ENCODE results near the gene PKDREJ.

The PKDREJ gene

DNA sequence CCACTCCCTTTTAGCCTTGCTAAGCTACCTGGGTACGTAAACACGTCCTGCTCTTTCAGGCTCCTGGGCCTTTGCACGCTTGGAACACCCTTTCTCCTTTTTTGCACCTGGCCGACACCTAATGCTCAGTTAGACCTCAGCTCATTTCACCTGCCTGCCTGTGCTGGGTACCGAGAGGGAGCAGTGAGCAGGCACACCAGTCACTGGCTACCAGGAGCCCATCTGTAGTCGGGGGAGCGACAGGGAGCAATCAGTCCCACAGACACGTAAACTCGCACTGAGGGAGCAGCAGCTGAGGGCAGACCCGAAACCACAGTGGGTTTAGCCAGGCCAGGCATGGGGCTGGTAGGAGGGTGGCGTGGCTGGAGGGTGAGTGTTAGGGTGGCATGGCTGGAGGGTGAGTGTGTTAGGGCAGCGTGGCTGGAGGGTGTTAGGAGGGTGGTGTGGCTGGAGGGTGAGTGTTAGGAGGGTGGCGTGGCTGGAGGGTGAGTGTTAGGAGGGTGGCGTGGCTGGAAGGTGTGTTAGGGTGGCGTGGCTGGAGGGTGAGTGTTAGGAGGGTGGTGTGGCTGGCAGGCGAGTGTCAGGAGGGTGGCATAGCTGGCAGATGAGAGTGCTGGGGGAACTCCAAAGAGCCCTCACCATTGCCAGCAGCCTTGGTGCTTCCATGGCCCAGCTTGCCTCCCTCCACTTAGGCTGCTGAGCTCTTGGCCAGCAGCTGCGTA is 27.1 kb upstream of the PKDREJ start:
- no peak for DNase-seq

DNA sequence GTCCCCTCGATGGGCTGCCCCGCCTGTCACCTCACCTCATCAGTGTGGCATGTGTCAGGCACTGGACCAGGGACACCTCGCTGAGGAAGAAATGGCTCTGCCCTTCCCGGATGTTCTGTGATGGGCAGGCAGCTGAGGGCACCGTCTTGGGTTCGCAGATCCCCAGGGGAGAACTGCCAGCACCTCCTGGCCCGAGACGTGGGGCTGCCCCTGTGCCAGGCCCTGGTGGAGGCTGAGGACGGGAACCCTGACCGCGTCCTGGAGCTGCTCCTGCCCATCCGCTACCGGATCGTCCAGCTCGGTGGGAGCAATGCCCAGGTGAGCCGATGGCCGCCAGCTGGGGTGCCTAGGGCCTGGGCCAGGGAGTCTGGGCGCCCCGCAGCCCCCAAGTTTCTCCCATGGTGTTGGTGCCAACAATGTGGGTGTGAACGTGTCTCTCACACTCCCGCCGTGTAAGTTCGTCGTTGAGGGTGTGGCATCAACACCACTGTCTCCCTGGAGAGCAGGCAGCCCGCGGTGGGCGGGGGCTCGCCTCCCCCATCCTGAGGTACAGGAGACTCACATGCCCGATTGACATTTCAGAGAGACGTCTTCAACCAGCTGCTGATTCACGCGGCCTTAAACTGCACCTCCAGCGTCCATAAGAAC is 26.2 kb upstream of the PKDREJ start:
- no peak for DNase-seq

DNA sequence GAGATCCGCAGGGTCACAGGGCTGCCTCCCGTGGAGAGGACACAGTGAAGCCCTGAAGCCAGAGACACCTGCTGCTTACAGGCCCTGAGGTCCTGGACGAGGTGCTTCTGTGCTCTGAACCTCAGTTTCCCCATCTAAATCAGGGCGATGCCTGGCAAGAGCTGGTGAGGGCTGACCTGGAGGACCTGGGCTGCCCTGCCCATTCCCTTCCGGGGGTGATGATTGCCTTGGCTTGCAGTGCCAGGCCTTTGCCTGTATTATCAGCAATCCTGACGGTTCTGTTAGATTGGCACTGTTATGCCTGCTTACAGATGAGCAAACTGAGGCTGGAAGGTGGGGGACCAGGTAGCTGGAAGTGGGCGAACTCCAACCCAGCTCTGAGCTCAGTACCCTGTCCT is 25.7 kb upstream of the PKDREJ start:
- DNase-seq, result no peak

DNA sequence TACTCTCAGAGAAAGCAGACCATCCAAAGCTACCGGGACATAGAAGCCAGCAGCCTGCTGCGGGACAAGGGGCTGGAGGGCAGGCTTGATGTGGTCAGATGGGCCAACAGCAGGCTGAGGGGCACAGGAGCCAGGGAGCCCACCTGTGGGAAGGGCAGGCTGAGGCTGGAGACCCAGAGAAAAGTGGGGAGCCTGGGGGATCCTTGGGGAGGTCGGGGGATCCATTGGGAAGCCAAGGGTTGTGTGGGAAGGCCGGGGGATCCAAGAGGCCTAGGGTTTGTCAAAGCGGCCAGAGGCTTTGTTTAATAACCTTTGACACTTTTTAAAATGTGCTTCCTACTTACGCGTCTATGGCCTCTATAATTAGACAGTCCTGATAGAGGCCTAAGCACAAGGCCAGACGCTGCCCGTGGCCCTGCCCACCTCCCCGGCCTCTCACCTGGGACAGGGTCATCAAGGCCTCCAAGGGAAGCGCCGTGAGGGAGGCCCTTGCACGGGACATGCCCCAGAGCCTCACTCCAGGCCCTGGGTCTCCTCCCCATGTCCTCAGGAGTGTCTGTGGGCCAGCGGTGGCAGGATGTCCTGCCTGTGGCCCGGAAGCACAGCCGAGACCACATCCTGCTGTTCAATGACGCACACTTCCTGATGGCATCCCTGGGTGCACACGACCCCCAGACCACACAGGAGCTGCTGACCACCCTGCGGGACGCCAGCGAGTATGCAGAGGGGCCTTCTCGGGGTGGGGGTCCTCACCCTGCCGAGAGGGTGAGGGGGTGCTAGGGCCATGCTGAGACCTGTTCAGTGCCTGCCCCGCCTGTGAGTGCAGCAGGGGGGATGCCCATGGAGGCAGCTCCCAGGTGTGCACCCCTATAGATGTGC is 25.0 kb upstream of the PKDREJ start:
- no peak for DNase-seq

DNA sequence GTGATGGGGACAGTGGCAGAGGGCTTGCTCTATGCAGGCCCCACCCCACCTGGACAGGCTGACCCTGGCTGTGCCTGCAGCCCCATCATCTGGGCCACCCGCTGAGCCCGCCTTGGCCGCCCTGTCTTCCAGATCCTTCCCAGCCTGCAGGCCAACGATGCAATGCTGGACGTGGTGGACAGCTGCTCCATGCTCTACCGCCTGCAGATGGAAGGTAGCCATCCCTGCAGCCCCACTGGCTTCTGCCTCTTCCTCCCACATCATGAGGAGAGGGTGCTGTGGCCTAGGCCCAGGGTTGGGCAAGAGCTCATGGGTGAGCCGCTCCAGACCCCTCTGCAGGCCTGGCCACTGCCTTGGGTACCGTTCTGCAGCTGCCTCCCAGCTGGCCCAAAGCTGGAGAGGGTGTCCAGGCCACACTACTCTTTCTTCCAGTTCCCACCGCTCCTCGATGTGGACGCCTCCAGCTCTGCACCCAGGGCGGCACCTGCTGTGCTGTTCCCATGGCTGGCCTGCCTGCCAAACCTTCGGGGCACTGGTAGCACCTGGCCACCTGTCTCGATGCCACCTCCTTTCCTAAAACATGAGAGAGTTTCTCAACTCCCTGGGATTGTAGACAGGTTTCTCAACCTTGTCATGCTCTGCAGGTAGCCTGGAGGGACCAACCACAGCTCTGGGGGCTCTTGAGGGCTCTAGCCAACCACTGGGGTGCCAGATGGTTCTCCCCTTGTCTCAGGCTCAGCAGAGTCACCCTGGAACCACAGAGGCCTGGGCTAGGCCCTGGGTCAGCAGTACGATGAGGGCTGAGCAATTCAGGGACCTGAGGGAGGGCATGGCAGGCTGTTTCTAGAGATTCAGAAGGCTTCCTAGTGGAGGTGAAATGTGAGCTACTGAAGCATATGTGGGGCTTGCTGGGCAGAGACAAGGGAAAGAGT is 24.1 kb upstream of the PKDREJ start:
- DNase-seq, result no peak

DNA sequence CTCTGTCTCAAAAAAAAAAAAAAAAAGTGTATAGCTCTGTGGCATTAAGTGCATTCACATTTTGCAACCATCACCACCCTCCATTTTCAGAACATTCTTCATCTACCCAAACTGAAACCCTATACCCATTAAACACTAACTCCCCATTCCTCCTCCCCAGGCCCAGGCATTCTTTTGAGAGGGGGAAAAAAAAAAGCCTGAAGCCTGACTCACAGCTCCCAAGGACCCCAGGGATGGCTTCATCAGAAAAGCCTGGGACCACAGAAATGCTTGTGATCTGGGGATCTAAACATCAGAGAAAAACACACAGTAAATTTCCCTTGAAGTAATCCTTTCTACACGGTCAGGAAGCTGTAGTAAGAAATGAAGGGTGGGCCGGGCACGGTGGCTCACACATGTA is 22.9 kb upstream of the PKDREJ start:
- no peak for DNase-seq

DNA sequence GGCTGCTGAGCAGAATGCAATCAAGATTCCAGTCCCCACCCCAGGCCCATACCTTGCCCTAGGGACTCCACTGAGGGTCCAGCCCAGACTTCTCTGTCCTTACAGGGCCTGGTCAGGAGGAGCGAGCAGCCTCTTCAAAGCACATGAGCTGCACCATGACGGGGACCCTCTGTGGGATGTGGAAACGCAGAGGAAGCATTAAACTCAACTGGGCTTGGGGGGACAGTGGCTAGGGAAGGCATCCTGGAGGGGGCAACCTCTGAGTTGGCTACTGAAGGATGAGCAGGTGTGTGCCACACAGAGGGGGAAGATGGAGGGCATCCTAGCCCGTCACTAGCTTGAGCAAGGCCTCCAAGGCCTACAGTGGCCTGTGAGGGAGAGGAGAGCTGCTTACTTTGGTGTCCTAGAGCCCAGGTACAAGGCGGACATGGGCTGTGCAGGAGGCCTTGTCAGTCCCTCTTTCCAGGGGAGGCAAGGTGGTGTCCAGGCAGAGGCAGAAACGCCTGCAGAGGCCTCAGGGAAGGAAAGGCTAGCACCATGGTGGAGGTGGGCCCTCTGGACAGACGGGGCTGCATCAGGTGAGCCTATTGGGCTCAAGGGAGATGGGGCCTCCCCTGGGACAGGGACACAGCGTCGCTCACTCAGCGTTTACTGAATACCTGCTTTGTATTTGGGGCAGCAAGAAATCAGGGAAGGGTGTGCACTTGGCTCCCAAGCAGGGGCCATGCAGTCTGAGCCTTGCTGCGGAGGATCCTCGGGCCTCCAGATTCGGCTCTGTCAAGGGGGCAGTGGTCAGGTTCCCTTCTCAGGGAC is 18.9 kb upstream of the PKDREJ start:
- no peak for DNase-seq

DNA sequence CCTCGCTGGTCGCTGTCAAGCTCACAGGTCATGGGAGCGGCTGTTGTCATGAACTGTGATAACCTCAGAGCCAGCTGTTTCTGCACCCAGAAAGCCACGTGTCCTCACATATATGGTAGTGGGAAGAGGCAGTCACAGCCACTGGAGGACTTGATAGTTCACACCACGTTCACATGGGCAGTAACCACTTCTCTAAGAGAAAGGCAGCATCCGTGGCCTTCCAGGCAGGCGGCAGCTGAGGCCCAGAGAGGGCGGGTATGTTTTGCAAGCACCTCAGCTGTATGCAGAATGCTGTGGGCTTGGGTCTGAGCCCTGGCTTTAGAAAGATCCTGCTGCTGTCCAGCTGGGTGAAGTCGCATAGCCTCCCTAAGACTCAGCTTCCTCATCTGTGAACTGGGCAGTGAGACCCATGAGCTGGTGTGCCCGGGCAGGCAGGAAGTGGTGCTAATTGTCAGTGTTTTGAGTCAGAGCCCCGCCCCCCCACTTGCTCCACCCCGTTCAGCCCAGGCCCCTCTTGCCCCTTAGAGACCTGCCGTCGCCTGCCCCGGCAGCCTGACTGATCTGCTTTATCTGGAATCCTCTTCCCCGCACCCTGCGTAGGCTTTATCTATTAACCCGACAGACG is 18.0 kb upstream of the PKDREJ start:
- no peak for DNase-seq

DNA sequence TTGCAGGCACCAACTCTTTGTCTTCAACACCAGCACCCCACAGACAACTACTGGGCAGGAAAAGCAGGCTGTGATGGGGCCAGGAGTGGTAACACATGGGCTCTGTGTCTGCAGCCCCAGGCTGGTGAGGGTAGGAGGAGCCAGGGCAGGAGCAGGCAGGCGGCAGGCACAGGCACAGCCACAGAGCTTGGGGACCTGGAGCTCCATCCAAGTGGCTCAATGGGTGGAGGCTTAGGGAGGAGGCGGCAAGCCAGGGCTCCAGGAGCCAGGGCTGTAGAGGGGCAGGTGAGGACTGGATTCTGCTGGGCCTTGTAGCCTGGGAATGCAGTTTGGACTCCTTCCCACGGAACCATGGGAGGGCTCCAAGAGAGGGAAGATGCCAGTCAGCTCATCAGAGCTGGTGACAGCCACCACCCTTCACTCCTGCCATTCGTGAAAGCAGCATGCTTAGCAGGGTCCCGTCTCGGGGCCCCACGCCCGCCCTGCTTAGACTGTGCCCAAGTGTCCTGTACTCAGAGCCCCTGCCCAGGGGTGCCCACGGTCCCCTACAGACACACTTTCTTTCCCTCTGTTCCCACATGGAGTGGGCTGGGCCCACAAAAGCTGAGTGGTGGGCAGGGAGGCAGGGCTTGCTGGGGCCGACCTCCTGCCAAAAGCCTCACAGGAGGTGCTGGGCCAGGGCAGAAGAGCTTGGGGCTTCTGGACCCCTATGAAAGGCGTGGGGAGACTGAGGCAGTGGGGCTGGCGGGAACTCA is 17.1 kb upstream of the PKDREJ start:
- no peak for DNase-seq

DNA sequence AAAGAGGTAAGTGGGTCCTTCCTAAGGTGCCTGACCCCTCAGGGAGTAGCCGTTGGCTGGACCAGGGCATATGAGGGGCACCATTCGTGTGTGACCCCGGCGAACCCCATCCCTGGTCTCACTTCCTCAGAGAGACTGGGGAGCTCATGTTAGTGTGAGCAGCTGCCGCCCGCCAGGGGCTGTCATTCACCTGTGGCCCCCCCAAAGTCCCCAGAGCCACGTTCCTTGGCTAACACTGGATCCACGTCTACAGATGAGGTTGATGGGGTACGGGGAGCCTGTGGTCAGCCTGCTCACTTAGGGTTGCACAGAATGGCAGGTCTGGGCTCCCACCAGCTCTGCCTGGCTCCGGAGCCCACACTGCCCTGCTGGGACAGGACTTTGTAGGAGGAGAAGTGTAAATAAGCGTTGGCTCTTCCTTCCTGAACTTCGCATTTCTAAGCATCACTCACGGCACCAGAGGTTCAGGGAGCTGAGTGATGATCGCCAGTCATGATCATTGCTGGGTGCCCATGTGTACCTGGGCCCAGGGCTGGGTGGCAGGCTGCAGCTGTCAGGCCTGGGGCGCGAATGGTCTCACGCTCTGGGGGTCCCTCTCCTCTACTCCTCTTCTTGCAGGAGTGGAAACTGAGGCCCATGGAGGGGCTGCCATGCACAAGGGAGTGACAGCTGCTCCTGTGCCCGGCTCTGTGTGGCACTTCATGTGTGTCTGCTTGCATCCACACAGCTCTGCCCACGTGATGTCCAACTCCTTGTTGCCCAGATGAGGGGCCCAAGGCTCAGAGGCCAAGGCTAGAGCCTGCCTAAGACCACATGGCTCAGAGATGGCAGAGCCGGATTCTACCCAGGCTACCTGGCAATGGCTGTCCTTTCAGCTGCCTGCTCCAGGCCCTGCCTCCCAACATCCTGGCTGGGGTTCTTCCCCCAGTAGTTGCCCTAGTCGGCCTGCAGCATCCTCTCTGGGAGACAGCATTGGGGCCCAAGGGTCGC is 15.8 kb upstream of the PKDREJ start:
- no peak for DNase-seq

DNA sequence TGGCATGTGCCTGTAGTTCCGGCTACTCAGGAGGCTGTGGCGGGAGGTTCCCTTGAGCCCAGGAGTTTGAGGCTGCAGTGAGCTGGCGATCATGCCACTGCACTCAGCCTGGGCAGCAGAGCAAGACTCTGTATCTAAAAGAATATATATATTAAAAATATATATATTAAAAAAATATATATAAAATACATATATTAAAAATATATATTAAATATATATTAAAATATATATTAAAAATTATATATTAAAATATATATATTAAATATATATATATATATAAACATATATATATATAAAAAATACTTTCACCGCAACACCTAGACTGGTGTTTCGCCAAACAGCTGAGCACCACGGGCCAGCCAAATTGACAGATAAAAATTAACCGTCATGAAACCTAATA is 13.4 kb upstream of the PKDREJ start:
- no peak for DNase-seq

DNA sequence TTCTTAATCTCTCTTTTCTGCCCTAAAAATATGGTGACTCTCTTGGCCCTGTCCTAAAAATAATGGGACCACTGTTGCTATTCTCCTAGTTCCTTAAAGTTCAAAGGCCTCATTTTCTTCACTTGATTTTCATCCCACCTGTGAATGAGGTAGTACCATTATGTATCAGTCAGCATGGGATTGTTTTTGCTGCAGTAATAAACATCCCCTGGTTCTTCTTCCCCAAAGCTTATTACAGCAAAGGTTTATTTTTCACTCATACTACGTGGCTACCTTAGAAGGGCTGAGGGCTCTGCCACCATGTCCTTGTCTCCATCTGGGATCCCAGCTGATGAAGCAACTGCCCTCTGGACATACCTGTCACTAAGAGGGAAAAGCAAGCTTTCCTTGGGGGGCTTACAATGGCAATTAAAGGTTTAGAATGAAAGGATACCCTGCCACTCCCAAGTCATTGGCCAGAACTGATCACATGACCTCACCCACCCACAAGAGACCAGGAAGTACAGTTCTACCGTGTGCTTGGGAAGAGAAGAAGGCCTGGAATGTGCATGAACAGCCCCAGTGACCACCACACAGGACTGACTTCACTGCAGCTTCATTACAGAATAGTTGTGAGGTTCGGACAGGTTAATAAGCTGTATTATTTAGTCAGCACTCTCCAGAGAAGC is 12.4 kb upstream of the PKDREJ start:
- no peak for DNase-seq

DNA sequence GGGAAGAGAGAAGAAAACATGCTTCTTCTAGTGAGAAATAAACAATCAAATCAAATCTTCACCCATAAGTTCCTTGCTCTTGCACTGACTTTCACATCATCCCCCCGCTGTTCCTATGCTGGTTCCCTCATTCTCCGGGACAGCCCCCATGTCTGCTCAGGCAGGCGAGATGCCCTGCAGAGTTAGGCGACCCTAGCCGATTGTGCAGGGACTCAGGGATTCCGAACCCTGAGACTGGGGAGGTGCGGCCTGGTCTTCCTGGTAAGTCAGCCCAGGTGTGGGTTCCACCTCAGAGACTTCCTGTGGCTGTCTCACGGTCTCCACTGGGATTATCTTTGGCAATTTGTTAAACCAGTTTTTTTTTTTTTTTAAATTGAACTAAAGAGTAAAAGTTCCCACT is 11.2 kb upstream of the PKDREJ start:
- no peak for DNase-seq

DNA sequence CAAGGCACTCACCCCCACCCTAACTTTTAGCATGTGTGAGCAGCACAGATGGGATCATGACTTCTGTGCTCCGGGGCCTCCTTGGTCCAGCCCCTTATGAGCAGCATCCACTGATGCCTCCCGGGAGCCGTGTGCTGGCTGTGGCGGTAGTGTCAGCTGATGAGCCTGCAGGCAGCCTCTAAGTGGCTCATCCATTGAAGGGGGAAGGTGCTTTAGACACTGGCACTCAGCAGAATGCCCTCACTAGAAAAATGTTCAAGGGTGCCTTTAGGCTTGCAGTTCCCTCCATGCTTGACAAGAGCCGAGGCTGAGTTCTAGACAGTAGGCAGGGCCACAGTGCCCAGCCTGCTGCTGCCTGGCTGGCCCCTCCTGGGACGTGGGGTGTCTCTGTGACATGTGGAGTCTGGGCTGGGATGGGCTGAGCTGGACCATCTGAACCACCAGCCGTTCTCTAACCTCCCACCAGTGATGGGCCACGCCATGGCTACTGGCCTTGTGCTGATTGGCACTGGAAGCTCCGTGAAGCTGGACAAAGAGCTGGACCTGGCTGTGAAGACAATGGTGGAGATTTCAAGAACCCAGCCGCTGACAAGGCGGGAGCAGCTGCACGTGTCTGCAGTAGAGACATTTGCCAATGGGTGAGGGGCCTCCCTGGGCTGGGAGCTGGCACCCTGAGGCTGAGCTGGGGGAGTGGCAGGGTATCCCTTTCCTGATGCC is 10.4 kb upstream of the PKDREJ start:
- DNase-seq, result no peak

DNA sequence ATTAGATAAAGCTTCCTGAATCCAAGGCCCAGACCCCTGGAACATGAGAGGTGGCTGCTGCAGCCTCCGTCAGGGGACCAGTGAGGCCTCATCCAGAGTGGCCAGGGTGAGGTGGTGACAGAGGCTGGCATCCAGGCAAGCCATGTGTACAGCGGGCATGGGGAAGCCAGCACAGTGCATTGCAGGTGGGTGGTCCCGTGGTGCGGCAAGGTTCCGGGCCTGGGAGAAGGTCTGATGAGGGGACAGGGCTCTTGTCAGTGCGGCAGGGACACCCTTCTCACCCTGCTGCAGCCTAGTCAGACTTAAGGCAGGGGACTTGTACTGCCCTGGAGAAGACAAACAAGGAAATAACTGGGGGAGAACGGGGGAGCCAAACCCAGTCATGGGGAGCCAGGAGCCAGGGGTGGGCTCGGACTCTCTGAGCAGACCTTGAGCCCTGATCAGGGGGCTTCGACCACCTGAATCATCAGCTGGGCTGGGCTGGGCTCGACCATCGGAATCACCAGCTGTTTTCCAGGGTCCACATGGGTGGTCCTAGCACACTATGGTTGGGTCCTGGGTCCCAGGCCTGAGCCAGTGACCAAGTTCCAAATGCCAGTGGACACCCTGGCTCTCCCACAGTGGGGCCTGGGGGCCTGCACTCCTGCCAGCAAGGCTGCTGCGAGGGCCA is 9.8 kb upstream of the PKDREJ start:
- no peak for DNase-seq

DNA sequence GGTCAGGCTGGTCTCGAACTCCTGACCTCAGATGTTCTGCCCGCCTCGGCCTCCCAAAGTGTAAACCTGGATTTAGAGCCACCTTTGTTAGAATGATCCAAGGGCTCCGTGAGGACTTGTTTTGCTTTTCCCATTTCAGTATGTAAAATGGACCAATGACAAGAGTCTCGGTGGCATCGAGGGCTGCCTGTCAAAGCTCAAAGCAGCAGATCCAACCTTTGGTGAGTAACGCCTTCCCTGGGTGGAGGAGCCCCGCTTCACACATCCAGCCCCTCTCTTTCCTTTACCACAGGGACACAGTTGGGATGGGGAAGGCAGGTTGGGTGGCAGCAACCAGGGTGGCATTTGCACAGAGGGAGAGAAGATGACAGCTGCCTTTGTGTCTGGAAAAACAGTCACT is 9.1 kb upstream of the PKDREJ start:
- no peak for DNase-seq

DNA sequence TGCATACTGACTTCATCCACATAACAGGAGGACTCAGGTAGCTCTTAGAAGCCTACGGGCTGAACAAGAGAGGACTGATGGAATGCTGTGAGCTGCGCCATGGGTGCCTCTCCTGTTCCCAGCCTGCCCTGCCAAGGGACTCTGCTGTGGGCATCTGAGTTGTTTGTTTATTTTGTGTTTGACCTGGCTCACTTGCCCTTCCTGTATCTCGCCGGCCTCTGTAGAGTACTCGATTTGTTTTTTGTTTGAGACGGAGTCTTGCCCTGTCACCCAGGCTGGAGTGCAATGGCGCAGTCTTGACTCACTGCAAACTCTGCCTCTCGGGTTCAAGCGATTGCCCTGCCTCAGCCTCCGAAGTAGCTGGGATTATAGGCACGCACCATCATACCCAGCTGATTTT is 6.4 kb upstream of the PKDREJ start:
- no peak for DNase-seq
